Bronchial epithelial cell (primary cell): ENCODE data around the gene GAGE12E. TPM values are rescaled to one million over a fixed set of nuclear protein-coding genes. Genes with fewer than 3 reads are reported as not detected.

Experiments used
- total RNA-seq: library from RNA; depleted of rRNA; stranded (reverse); fragments of >200 nt; gene quantifications from 2 replicates; pipeline ENCODE4 v1.2.1, GENCODE V29; 2014

The GAGE12E gene
- total RNA-seq, 1 donor from 2014 or later = not detected

Other genes starting within 250 kb of the GAGE12E start
- gene GAGE10, start 247.6 kb upstream of the GAGE12E start, total RNA-seq = not detected in 2 replicates
- gene GAGE12J, start 229.3 kb upstream of the GAGE12E start, total RNA-seq = not detected in 2 replicates
- gene GAGE13, start 219.7 kb upstream of the GAGE12E start, total RNA-seq = not detected in 2 replicates
- gene GAGE12C, start 19.1 kb upstream of the GAGE12E start, total RNA-seq = not detected in 2 replicates
- not detected in 2 replicates for gene GAGE12D, start 9.6 kb upstream of the GAGE12E start, total RNA-seq
- not detected in 2 replicates for gene GAGE12F, start 9.6 kb downstream of the GAGE12E start, total RNA-seq
- not detected in 2 replicates for gene GAGE12G, start 19.1 kb downstream of the GAGE12E start, total RNA-seq
- not detected in 2 replicates for gene GAGE12H, start 28.7 kb downstream of the GAGE12E start, total RNA-seq
- not detected in 2 replicates for gene GAGE2A, start 38.2 kb downstream of the GAGE12E start, total RNA-seq
- not detected in 2 replicates for gene GAGE1, start 47.7 kb downstream of the GAGE12E start, total RNA-seq
- not detected in 2 replicates for gene PAGE1, start 144.7 kb downstream of the GAGE12E start, total RNA-seq